Caco-2 (cell line): ENCODE results near the gene MGAT1. TPM values are rescaled to one million over a fixed set of nuclear protein-coding genes. Genes with fewer than 3 reads are reported as not detected.

Experiments used
- BruUV-seq: library from RNA; stranded (reverse); fragments of 400-500 nt; replicated peaks from 2 replicates; lab custom pipeline; 2021; lab: Mats Ljungman, UMichigan
- CTCF ChIA-PET: fragments of 300-600 bp; sonication (Branson Sonifier 250); formaldehyde crosslinking; loops from one replicate; lab custom pipeline; 2022; ENCODE audit warnings: antibody characterized with exemption; lab: Charles Lee
- POLR2A ChIA-PET: fragments of 300-600 bp; sonication (Branson Sonifier 250); formaldehyde crosslinking; loops from one replicate; lab custom pipeline; 2022; ENCODE audit warnings: antibody characterized with exemption; lab: Charles Lee
- DNase-seq, 2 experiments: peaks; one replicate each; pipeline versions ENCODE4 v3.0.0 to v3.0.0-alpha.2; 2020 to 2022
- H3K27me3 ChIP-seq: replicated peaks from 2 replicates; pipeline ENCODE4 v1.6.0; 2011; ENCODE audit warnings: low read length; ENCODE audit not compliant: control insufficient read depth, insufficient read depth
- H3K36me3 ChIP-seq: 2 replicates; pipeline ENCODE4 v1.5.1; 2011; ENCODE audit warnings: low read length; ENCODE audit not compliant: control insufficient read depth, insufficient read depth
- H3K4me1 ChIP-seq: fragments of 250-450 bp; sonication (Bioruptor Pico); 2 replicates; pipeline ENCODE4 v1.5.1; 2020; ENCODE audit warnings: mild to moderate bottlenecking
- H3K4me3 ChIP-seq: 2 replicates; pipeline ENCODE4 v1.5.1; 2011; ENCODE audit warnings: low read depth, mild to moderate bottlenecking, control low read depth, low read length
- H3K9me3 ChIP-seq: fragments of 250-450 bp; sonication (Bioruptor Pico); 2 replicates; pipeline ENCODE4 v1.5.1; 2020; ENCODE audit warnings: mild to moderate bottlenecking, moderate library complexity
- H3K27ac Mint-ChIP-seq: one replicate; pipeline ENCODE4 v1.8.0; 2022; ENCODE audit warnings: mixed read lengths; ENCODE audit not compliant: unreplicated experiment
- H3K27me3 Mint-ChIP-seq: one replicate; pipeline ENCODE4 v1.8.0; 2022; ENCODE audit warnings: mixed read lengths; ENCODE audit not compliant: insufficient read depth, unreplicated experiment
- H3K36me3 Mint-ChIP-seq: one replicate; pipeline ENCODE4 v1.8.0; 2022; ENCODE audit warnings: mild to moderate bottlenecking, mixed read lengths; ENCODE audit not compliant: insufficient read depth, unreplicated experiment
- H3K4me1 Mint-ChIP-seq: one replicate; pipeline ENCODE4 v1.8.0; 2022; ENCODE audit warnings: low read depth, mixed read lengths; ENCODE audit not compliant: unreplicated experiment
- H3K4me3 Mint-ChIP-seq: one replicate; pipeline ENCODE4 v1.8.0; 2022; ENCODE audit warnings: mild to moderate bottlenecking, moderate library complexity, mixed read lengths; ENCODE audit not compliant: unreplicated experiment
- H3K9me3 Mint-ChIP-seq: one replicate; pipeline ENCODE4 v1.8.0; 2022; ENCODE audit warnings: mixed read lengths; ENCODE audit not compliant: unreplicated experiment
- intact Hi-C: fragments of 100-400 bp; cut with micrococcal nuclease; formaldehyde crosslinking; loops from one replicate; pipeline ENCODE4 v1.10.0; 2022; ENCODE audit not compliant: unreplicated experiment
- total RNA-seq: library from RNA; stranded (reverse); gene quantifications from 2 replicates; pipeline ENCODE4 v1.2.3, GENCODE V29; 2022
- TF ChIP-seq, protein P1 (sequence below), 2 experiments: fragments of 200-600 bp in 1 of 2; IDR thresholded peaks; 1 replicate in 1 of 2; 2 replicates in 1 of 2; pipeline versions ENCODE4 v1.5.1 to v1.8.0; 2011 to 2022; ENCODE audit warnings: antibody characterized with exemption in 1 of 2, control low read depth in 1 of 2, inconsistent platforms in 1 of 2, low read depth in 1 of 2, low read length in 1 of 2, mild to moderate bottlenecking in 1 of 2, moderate library complexity in 1 of 2; ENCODE audit not compliant: insufficient read depth in 1 of 2, severe bottlenecking in 1 of 2, unreplicated experiment in 1 of 2

MGAT1 gene
- total RNA-seq, 1 experiment from 2014 or later = 80.1 TPM

DNA sequence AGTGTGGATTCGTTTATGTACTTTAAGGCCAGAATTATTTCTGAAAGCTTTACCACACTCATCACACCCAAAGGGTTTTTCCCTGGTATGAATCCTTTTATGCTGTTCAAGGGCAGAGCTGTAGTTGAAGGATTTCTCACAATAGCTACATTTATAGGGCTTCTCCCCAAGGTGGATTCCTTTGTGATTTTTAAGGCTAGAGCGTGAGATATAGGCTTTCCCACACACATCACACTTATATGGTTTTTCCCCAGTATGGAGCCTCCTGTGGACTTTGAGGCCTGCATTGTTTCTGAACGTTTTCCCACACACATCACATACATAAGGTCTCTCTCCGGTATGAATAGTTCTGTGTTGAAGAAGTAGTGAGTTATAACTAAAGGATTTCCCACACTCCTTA lies 47.2 kb upstream of the MGAT1 start:
- H3K27ac Mint-ChIP-seq = no peak overlapping the region

GRCh38 chr5:180848878-180849277 lies 46.3 kb upstream of the MGAT1 start:
- no peak for DNase-seq
- peaks cover 29% of the 10 kb centered on the region for H3K9me3 ChIP-seq

More for the DNA sequence above, 47.2 kb upstream of the MGAT1 start:
- H3K27me3 ChIP-seq = no peaks in the 10 kb centered on the region
- no TSS peak for BruUV-seq
- intact Hi-C loops = no loop called here
- CTCF ChIA-PET = no interaction called here
- Mint-ChIP-seq H3K9me3 (peaks cover 24% of the 10 kb centered on the region), H3K4me3 (no peak overlapping the region), H3K36me3 (peaks cover 57% of the 10 kb centered on the region), H3K27me3 (no peaks in the 10 kb centered on the region), H3K4me1 (no peaks in the 10 kb centered on the region)
- POLR2A ChIA-PET = interaction anchor here (0.5 kb wide), 1 partner anchor 10 kb away, joined by 5 read pairs; no protein-coding TSS in a partner anchor
- H3K4me3 ChIP-seq = no peak overlapping the region
- no peaks in the 10 kb centered on the region for H3K4me1 ChIP-seq
- peaks cover 29% of the 10 kb centered on the region for H3K9me3 ChIP-seq
- H3K36me3 ChIP-seq = peaks cover 26% of the 10 kb centered on the region
- TF ChIP-seq, protein P1, sequence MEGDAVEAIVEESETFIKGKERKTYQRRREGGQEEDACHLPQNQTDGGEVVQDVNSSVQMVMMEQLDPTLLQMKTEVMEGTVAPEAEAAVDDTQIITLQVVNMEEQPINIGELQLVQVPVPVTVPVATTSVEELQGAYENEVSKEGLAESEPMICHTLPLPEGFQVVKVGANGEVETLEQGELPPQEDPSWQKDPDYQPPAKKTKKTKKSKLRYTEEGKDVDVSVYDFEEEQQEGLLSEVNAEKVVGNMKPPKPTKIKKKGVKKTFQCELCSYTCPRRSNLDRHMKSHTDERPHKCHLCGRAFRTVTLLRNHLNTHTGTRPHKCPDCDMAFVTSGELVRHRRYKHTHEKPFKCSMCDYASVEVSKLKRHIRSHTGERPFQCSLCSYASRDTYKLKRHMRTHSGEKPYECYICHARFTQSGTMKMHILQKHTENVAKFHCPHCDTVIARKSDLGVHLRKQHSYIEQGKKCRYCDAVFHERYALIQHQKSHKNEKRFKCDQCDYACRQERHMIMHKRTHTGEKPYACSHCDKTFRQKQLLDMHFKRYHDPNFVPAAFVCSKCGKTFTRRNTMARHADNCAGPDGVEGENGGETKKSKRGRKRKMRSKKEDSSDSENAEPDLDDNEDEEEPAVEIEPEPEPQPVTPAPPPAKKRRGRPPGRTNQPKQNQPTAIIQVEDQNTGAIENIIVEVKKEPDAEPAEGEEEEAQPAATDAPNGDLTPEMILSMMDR (IDR thresholded peaks at IDR 0.05; ENCODE audit: insufficient read depth in 1 of 2, low read depth in 1 of 2, low read length in 1 of 2, severe bottlenecking in 1 of 2, unreplicated experiment in 1 of 2) = no peak
- DNase-seq = no peak

DNA sequence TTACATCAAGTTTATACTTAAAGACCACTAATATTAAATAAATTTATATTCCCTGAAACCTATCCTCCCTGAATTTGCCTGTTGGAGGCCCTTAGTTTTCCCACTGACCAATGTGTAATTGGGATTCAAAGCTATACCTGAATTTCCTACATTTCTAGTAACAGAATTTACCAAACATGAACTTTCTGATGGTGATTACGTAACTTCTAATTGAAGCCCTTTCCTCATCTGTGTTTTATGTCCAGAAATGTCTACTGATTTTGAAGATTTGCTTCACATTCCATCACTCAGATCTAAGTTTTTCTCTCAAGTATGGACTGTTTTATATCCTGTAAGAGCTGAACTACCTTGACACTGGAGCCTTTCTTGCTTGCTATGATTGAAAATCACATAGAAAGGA lies 45.7 kb upstream of the MGAT1 start:
- BruUV-seq = no TSS peak
- no peaks in the 10 kb centered on the region for H3K4me1 Mint-ChIP-seq
- TF ChIP-seq, protein P1 (IDR thresholded peaks at IDR 0.05; ENCODE audit: insufficient read depth in 1 of 2, low read depth in 1 of 2, low read length in 1 of 2, severe bottlenecking in 1 of 2, unreplicated experiment in 1 of 2) = no peak
- no peak overlapping the region for H3K4me3 Mint-ChIP-seq
- peaks cover 29% of the 10 kb centered on the region for H3K9me3 ChIP-seq
- peaks cover 57% of the 10 kb centered on the region for H3K36me3 Mint-ChIP-seq
- no peak overlapping the region for H3K4me3 ChIP-seq
- peaks cover 26% of the 10 kb centered on the region for H3K36me3 ChIP-seq
- intact Hi-C loops = no loop called here
- no peak for DNase-seq
- H3K27ac Mint-ChIP-seq = no peak overlapping the region
- ChIA-PET POLR2A (no interaction called here), CTCF (no interaction called here)
- no peaks in the 10 kb centered on the region for H3K4me1 ChIP-seq
- no peaks in the 10 kb centered on the region for H3K27me3 ChIP-seq
- H3K9me3 Mint-ChIP-seq = peaks cover 24% of the 10 kb centered on the region
- no peaks in the 10 kb centered on the region for H3K27me3 Mint-ChIP-seq

More at GRCh38 chr5:180848878-180849277, 46.3 kb upstream of the MGAT1 start:
- POLR2A ChIA-PET = no interaction called here
- TF ChIP-seq, protein P1 (IDR thresholded peaks at IDR 0.05; ENCODE audit: insufficient read depth in 1 of 2, low read depth in 1 of 2, low read length in 1 of 2, severe bottlenecking in 1 of 2, unreplicated experiment in 1 of 2) = no peak
- Mint-ChIP-seq H3K4me3 (no peak overlapping the region), H3K27me3 (no peaks in the 10 kb centered on the region), H3K9me3 (peaks cover 24% of the 10 kb centered on the region), H3K36me3 (peaks cover 57% of the 10 kb centered on the region), H3K4me1 (no peaks in the 10 kb centered on the region), H3K27ac (no peak overlapping the region)
- Histone ChIP-seq H3K27me3 (no peaks in the 10 kb centered on the region), H3K36me3 (peaks cover 26% of the 10 kb centered on the region), H3K4me3 (no peak overlapping the region), H3K4me1 (no peaks in the 10 kb centered on the region)
- intact Hi-C loops = no loop called here
- CTCF ChIA-PET = no interaction called here
- no TSS peak for BruUV-seq
